EL (cell line): ENCODE measurements around the gene CDCA3.
A peak's percentile ranks its signal among the peaks of the same experiment; 100 is the strongest.

Experiments used
- DNase-seq: peaks from one replicate; pipeline ENCODE4 v3.0.0-alpha.2; 2016

The CDCA3 gene

GRCh38 chr12:6852651-6853354, 1.7 kb upstream of the CDCA3 start:
- peak; percentile 78 for DNase-seq

- DNase-seq: peak; percentile 100
These were observed 1.0 kb upstream of the CDCA3 start, which contains the start of gene USP5 for GRCh38 chr12:6851921-6852650. Gene USP5, plus strand, starts transcription at chr12:6852150. Its CDS starts 30 bp downstream, at chr12:6852180.

GRCh38 chr12:6850796-6851152, 312 bp downstream of the CDCA3 start:
- no peak for DNase-seq

GRCh38 chr12:6849976-6850560, 1.0 kb downstream of the CDCA3 start:
- DNase-seq: no peak

- DNase-seq: no peak
These were observed 1.7 kb downstream of the CDCA3 start for GRCh38 chr12:6849427-6849826.

- DNase-seq: no peak
These were observed 3.4 kb downstream of the CDCA3 start for GRCh38 chr12:6847676-6848075.

- no peak for DNase-seq
These were observed 4.7 kb downstream of the CDCA3 start for GRCh38 chr12:6846316-6846869.

- no peak for DNase-seq
These were observed 5.7 kb downstream of the CDCA3 start for GRCh38 chr12:6845395-6845794.

GRCh38 chr12:6843118-6843902, 7.8 kb downstream of the CDCA3 start:
- no peak for DNase-seq

- no peak for DNase-seq
These were observed 9.0 kb downstream of the CDCA3 start for GRCh38 chr12:6842075-6842474.

- DNase-seq: no peak
These were observed 10.1 kb downstream of the CDCA3 start, which contains the start of gene GNB3 for GRCh38 chr12:6840761-6841515. Gene GNB3, plus strand, starts transcription at chr12:6840925. Its CDS starts 363 bp downstream, at chr12:6841288.

- no peak for DNase-seq
These were observed 10.8 kb downstream of the CDCA3 start for GRCh38 chr12:6840330-6840729.

GRCh38 chr12:6839482-6840201, 11.4 kb downstream of the CDCA3 start:
- DNase-seq: no peak

- no peak for DNase-seq
These were observed 12.2 kb downstream of the CDCA3 start for GRCh38 chr12:6838854-6839253.

GRCh38 chr12:6837370-6838060, 13.6 kb downstream of the CDCA3 start:
- DNase-seq: no peak

GRCh38 chr12:6836851-6837250, 14.2 kb downstream of the CDCA3 start:
- no peak for DNase-seq

- no peak for DNase-seq
These were observed 16.2 kb downstream of the CDCA3 start for GRCh38 chr12:6834873-6835272.

GRCh38 chr12:6834254-6834653, 16.8 kb downstream of the CDCA3 start:
- no peak for DNase-seq

GRCh38 chr12:6833189-6833890, 17.7 kb downstream of the CDCA3 start:
- no peak for DNase-seq

- DNase-seq: no peak
These were observed 19.0 kb downstream of the CDCA3 start for GRCh38 chr12:6832125-6832524.
